Renal cortex interstitium (tissue), 11 donors: Measurements from ENCODE around the gene PRPF6. TPM values are rescaled to one million over a fixed set of nuclear protein-coding genes. Genes with fewer than 3 reads are reported as not detected.

Source experiments
- DNase-seq, 11 donors: peaks; one replicate each; pipeline ENCODE4 v3.0.0-alpha.2; 2013; ENCODE audit warnings: low read depth in 9 of 11, low spot score in 4 of 11; ENCODE audit errors: extremely low read depth in 1 of 11
- polyA plus RNA-seq, 3 donors: library from polyadenylated mRNA; unstranded; fragments of 120-200 nt; gene quantifications; one replicate each; pipeline ENCODE4 v1.2.1, GENCODE V29; 2013; ENCODE audit not compliant: insufficient read length in 3 of 3

PRPF6 gene
- polyA plus RNA-seq, 3 donors: 81.8 to 95.2 (median 87.4) TPM

GRCh38 chr20:64062596-64063388, 81.9 kb downstream of the PRPF6 start, which contains the start of gene TCEA2:
Gene TCEA2, plus strand, starts transcription at chr20:64063198. Its CDS starts 115 bp downstream, at chr20:64063313.
- DNase-seq: peak; percentile 88 to 98 (median 95)

GRCh38 chr20:64063389-64064144, 82.6 kb downstream of the PRPF6 start:
- no peak for DNase-seq

GRCh38 chr20:64064145-64064698, 83.3 kb downstream of the PRPF6 start:
- no peak for DNase-seq

- no peak for DNase-seq
These were observed 84.4 kb downstream of the PRPF6 start for GRCh38 chr20:64065062-64065973.

GRCh38 chr20:64065974-64066343, 85.0 kb downstream of the PRPF6 start:
- no peak for DNase-seq

- no peak for DNase-seq
These were observed 86.2 kb downstream of the PRPF6 start for GRCh38 chr20:64067005-64067632.

- no peak for DNase-seq
These were observed 86.9 kb downstream of the PRPF6 start for GRCh38 chr20:64067733-64068307.

- DNase-seq: no peak
These were observed 87.7 kb downstream of the PRPF6 start for GRCh38 chr20:64068386-64069208.

GRCh38 chr20:64069209-64069613, 88.3 kb downstream of the PRPF6 start:
- no peak for DNase-seq

- DNase-seq: no peak
These were observed 88.8 kb downstream of the PRPF6 start for GRCh38 chr20:64069614-64070243.

GRCh38 chr20:64070244-64070993, 89.5 kb downstream of the PRPF6 start:
- no peak for DNase-seq

- DNase-seq: no peak
These were observed 90.7 kb downstream of the PRPF6 start for GRCh38 chr20:64071341-64072332.

GRCh38 chr20:64072498-64073063, 91.6 kb downstream of the PRPF6 start:
- no peak for DNase-seq

GRCh38 chr20:64073476-64074183, 92.7 kb downstream of the PRPF6 start:
- no peak for DNase-seq
